ENCODE results near the gene ARMH1.

DNA sequence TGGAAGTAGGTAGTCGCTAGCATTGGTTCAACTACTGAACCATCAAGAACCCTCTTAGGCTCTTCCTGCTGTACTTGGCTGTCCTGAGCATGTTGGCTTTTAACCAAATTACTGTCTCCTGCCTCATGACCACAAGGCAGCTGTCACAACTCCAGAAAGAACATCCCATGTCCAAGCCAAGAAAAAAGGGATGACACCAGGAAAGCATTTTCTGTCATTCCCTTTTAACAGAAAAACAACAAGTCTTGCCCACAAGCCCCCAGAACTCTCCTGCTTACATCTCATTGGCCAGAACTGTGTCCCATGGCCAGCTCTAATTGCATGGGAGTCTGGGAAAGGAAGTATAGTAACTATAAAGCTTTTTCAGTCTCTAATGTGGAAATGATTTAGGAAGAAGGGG is 58.9 kb downstream of the ARMH1 start:
- TF ChIP-seq RAD21 (IDR thresholded peaks at IDR 0.05; ENCODE audit: low read depth) (no peak), YY1 (IDR thresholded peaks at IDR 0.05; ENCODE audit: low read depth) (no peak), EP300 (IDR thresholded peaks at IDR 0.05; ENCODE audit: borderline replicate concordance) (no peak), TAF1 (IDR thresholded peaks at IDR 0.05; ENCODE audit: low read depth) (no peak)
- TF ChIP-seq, protein P1, sequence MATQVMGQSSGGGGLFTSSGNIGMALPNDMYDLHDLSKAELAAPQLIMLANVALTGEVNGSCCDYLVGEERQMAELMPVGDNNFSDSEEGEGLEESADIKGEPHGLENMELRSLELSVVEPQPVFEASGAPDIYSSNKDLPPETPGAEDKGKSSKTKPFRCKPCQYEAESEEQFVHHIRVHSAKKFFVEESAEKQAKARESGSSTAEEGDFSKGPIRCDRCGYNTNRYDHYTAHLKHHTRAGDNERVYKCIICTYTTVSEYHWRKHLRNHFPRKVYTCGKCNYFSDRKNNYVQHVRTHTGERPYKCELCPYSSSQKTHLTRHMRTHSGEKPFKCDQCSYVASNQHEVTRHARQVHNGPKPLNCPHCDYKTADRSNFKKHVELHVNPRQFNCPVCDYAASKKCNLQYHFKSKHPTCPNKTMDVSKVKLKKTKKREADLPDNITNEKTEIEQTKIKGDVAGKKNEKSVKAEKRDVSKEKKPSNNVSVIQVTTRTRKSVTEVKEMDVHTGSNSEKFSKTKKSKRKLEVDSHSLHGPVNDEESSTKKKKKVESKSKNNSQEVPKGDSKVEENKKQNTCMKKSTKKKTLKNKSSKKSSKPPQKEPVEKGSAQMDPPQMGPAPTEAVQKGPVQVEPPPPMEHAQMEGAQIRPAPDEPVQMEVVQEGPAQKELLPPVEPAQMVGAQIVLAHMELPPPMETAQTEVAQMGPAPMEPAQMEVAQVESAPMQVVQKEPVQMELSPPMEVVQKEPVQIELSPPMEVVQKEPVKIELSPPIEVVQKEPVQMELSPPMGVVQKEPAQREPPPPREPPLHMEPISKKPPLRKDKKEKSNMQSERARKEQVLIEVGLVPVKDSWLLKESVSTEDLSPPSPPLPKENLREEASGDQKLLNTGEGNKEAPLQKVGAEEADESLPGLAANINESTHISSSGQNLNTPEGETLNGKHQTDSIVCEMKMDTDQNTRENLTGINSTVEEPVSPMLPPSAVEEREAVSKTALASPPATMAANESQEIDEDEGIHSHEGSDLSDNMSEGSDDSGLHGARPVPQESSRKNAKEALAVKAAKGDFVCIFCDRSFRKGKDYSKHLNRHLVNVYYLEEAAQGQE (IDR thresholded peaks at IDR 0.05; ENCODE audit: low read depth): no peak
